NCI-H345 (cell line): ENCODE results near the gene CRCP.
"Not testable (repeated sequence)": the region's sequence is repeated elsewhere in the genome, so short reads cannot be mapped to it uniquely, and the experiment has no call there.

Experiments used
- DNase-seq: peaks from one replicate; lab custom pipeline; 2025; lab: John Stamatoyannopoulos, UW

Gene CRCP

DNA sequence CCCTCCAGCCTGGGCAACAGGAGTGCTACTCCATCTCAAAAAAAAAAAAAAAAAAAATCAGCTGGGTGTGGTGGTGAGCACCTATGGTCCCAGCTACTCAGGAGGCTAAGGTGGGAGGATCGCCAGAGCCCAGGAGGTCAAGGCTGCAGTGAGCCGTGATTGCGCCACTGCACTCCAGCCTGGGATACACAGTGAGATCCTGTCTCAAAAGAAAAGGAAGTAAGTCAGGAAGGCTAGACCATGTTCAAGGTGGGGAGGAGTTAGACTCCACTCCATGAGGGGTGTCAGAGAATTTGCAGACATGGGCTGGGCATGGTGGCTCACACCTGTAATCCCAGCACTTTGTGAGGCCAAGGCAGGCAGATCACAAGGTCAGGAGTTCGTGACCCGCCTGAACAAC is 6.2 kb upstream of the CRCP start:
- DNase-seq, result not testable (repeated sequence)

DNA sequence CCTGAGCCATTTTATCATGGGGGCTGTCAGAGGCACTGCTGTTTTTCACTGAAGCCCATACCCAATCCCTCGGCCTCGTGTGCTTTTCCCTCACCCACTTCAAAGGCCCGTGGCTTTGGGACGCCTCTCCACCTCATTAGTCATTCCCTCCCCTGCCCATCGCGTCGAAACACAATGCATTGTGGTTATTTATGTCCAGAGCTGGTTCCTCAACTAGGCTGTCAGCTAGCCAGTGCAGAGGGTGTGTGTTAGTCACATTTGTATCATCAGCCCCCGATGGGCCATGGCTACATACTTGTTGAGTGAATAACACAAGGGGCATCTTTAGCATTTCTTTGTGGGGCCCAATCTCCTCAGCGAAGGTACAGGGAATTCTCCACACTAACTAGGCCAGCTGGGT is 3.8 kb upstream of the CRCP start:
- DNase-seq, result no peak

DNA sequence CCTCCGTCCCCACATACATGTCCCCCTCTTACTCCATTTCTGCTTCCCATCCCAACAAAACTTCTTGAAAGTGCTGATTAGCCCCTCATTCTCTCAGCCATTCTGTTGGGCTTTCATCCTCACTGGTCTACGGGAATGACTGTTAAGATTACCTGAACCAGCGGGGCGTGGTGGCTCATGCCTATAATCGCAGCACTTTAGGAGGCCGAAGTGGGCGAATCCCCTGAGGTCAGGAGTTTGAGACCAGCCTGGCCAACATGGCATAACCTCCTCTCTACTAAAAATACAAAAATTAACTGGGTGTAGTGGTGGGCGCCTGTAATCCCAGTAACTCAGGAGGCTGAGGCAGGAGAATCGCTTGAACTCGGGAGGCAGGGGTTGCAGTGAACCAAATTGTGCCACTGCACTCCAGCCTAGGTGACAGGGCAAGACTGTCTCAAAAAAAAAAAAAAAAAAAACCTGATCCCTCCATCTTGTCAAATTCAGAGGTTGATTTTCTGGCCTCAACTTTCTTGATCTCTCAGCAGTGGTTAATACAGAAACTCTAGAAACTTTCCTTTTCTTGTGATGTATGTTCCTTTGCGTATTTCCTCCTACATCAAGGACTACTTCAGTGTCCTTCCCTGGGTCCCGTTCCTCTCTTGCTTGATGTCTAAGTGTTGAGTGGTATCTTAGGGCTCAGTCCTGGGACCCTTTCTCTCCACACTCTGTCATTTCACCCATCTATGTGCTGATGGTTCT is 2.2 kb downstream of the CRCP start:
- DNase-seq, result not testable (repeated sequence)

- no peak for DNase-seq
Measured at GRCh38 chr7:66118603-66119002, 4.0 kb downstream of the CRCP start.

- no peak for DNase-seq
Measured at GRCh38 chr7:66119245-66119850, 4.7 kb downstream of the CRCP start.

- DNase-seq, result no peak
Measured at GRCh38 chr7:66123175-66123528, 8.5 kb downstream of the CRCP start.

DNA sequence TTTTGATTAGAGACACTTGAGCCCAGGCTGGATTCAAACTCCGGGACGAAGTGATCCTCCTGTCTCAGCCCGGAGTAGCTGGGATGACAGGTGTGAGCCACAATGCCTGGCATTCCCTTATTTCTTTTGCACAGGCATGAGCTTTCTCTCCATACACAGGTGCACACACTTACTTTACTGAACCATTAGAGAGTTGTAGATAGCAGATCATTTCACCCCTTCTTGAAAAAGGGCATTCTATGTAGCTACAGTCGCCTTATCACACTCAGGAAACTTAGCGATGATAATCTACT is 9.9 kb downstream of the CRCP start:
- not testable (repeated sequence) for DNase-seq

- no peak for DNase-seq
Measured at GRCh38 chr7:66125052-66125694, 10.5 kb downstream of the CRCP start.

DNA sequence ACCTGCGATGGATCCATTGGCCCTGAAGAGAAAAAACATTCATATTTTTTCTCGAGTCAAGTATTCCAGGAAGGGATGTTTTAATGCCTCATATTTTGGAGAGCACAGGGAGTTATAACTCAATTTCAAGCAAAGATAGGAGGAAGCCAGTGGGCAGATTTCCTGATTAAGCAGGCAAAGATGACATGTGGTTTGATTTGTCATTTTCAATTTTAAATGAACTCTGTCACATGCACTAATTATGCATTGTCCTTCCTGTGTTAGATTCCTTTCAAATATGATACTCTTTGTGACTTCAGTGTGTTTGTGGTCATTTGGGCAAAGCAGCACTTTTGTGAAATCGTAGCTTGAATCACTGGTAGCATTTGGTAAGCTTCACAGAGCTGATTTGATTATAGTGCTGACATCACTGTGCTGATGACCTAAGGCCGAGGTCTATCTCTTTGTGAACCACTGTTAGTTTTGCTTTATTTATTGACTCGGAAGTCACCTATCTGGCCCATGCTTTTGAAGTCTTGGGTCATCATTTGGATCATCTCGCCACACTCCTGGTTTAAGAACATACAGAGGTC is 11.2 kb downstream of the CRCP start:
- not testable (repeated sequence) for DNase-seq

DNA sequence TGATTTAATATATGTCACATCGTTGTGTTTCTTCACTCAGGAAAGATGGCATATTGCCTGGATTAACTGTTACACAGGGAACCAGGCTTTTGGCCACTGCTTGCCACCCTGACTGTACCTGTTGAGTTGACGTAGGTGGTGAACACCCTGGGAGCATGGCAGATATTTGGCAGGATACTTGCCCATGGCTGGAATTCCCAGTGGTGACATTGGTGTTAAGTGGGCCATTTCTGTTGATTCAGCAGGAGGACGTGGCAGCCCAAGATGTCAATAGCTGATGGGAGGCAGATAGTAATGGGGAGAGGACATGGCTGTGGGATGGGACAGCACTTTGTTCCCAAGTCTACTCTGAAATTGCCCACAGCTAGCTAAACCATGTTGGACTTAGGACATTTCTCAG is 12.5 kb downstream of the CRCP start:
- DNase-seq, result not testable (repeated sequence)

GRCh38 chr7:66138994-66139752 is 24.5 kb downstream of the CRCP start:
- DNase-seq, result no peak

- DNase-seq, result peak; percentile 0
Measured at GRCh38 chr7:66140924-66141323, 26.3 kb downstream of the CRCP start.

GRCh38 chr7:66142334-66142733 is 27.7 kb downstream of the CRCP start:
- DNase-seq, result no peak

GRCh38 chr7:66142996-66143395 is 28.3 kb downstream of the CRCP start:
- no peak for DNase-seq

- DNase-seq, result no peak
Measured at GRCh38 chr7:66143876-66144332, 29.3 kb downstream of the CRCP start.

DNA sequence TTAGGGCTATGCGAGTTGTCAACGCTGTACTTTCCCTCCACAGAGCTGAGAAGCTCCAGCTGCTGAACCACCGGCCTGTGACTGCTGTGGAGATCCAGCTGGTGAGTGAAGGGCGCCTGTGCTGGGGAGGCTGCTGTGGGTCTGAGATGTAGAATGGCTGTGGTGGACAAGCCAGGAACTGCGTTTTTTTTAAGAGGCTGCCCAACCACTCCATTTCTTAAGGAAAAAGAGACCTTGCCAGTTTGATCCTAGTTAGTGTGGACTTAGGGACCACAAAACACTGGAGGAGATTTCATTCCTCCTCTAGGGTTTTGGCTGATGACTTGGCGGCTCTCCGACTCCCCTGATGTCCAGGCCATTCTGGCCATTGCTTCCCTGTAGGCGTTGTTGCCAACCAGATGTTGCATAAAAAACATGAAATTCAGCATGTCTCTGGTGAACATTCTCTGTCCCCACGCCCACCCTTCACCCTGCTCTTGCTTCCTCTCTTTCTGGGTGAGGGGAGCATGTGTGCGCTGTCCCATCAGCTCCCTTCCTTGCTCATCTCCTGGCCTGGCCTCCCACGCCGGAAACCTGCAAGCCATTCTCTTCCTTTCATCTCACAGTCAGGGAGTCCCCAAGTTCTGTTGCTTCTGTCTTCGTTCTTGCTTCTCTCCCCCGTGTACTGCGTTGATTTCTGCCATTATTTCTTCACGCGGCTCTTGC is 30.9 kb downstream of the CRCP start:
- no peak for DNase-seq

GRCh38 chr7:66146701-66147100 is 32.1 kb downstream of the CRCP start:
- DNase-seq, result no peak

- DNase-seq, result not testable (repeated sequence)
Measured at GRCh38 chr7:66147657-66148056, 33.0 kb downstream of the CRCP start.

- no peak for DNase-seq
Measured at GRCh38 chr7:66150471-66150870, 35.8 kb downstream of the CRCP start.

- no peak for DNase-seq
Measured at GRCh38 chr7:66152371-66153191, 37.9 kb downstream of the CRCP start.

GRCh38 chr7:66153691-66154090 is 39.0 kb downstream of the CRCP start:
- DNase-seq, result no peak
